Activated CD4-positive, alpha-beta memory T cell treated with anti-CD3 and anti-CD28 coated beads, Interleukin-2, amount 10 ng/mL, durations not matched to agents 7 days and 5 days (primary cell): ENCODE data around the gene C5AR1. TPM values are rescaled to one million over a fixed set of nuclear protein-coding genes. Genes with fewer than 3 reads are reported as not detected.
A peak's percentile ranks its signal among the peaks of the same experiment; 100 is the strongest.
"Not testable (repeated sequence)": the region's sequence is repeated elsewhere in the genome, so short reads cannot be mapped to it uniquely, and the experiment has no call there.

Source experiments
- CTCF ChIA-PET: fragments of 350-600 bp; sonication (Branson Sonifier 250); formaldehyde crosslinking; loops from one replicate; lab custom pipeline; 2021; ENCODE audit warnings: antibody characterized with exemption, inconsistent platforms; lab: Charles Lee
- POLR2A ChIA-PET: fragments of 350-600 bp; sonication (Branson Sonifier 250); formaldehyde crosslinking; loops from one replicate; lab custom pipeline; 2021; ENCODE audit warnings: antibody characterized with exemption; lab: Charles Lee
- DNase-seq: peaks from one replicate; pipeline ENCODE4 v3.0.0-alpha.2; 2020
- H3K27ac Mint-ChIP-seq: one replicate; pipeline ENCODE4 v1.8.0; 2021; ENCODE audit warnings: mild to moderate bottlenecking, mixed read lengths
- H3K27me3 Mint-ChIP-seq: one replicate; pipeline ENCODE4 v1.8.0; 2021; ENCODE audit warnings: mixed read lengths
- H3K36me3 Mint-ChIP-seq: one replicate; pipeline ENCODE4 v1.8.0; 2021; ENCODE audit warnings: low read depth, mixed read lengths
- H3K4me1 Mint-ChIP-seq: one replicate; pipeline ENCODE4 v1.8.0; 2021; ENCODE audit warnings: mixed read lengths
- H3K4me3 Mint-ChIP-seq: one replicate; pipeline ENCODE4 v1.8.0; 2021; ENCODE audit warnings: mild to moderate bottlenecking, mixed read lengths
- H3K9me3 Mint-ChIP-seq: one replicate; pipeline ENCODE4 v1.8.0; 2021; ENCODE audit warnings: mixed read lengths
- total RNA-seq, 2 experiments: library from RNA; stranded (reverse); gene quantifications; one replicate each; pipeline ENCODE4 v1.2.3, GENCODE V29; 2021

C5AR1 gene
- total RNA-seq, 2 experiments from 2014 or later: not detected

- POLR2A ChIA-PET: no interaction called here
- no peak for DNase-seq
- H3K4me3 Mint-ChIP-seq: no peak overlapping the region
- peaks cover 3% of the 10 kb centered on the region for H3K27me3 Mint-ChIP-seq
- H3K36me3 Mint-ChIP-seq: peaks cover 5% of the 10 kb centered on the region
- CTCF ChIA-PET: interaction anchor here (0.9 kb wide), 1 partner anchor 55 kb away, joined by 3 read pairs; no protein-coding TSS in a partner anchor
- H3K27ac Mint-ChIP-seq: no peak overlapping the region
- peaks cover 6% of the 10 kb centered on the region for H3K4me1 Mint-ChIP-seq
- H3K9me3 Mint-ChIP-seq: no peaks in the 10 kb centered on the region
Measured at GRCh38 chr19:47341734-47342133, 32.1 kb downstream of the C5AR1 start.

GRCh38 chr19:47343194-47343802, 33.6 kb downstream of the C5AR1 start:
- no peak overlapping the region for H3K4me3 Mint-ChIP-seq
- POLR2A ChIA-PET: interaction anchor here (0.5 kb wide), 1 partner anchor 15 kb away, joined by 3 read pairs; no protein-coding TSS in a partner anchor
- H3K27me3 Mint-ChIP-seq: peaks cover 3% of the 10 kb centered on the region
- CTCF ChIA-PET: no interaction called here
- H3K36me3 Mint-ChIP-seq: peaks cover 5% of the 10 kb centered on the region
- no peak for DNase-seq
- H3K9me3 Mint-ChIP-seq: no peaks in the 10 kb centered on the region
- peaks cover under 1% of the 10 kb centered on the region for H3K4me1 Mint-ChIP-seq
- no peak overlapping the region for H3K27ac Mint-ChIP-seq

DNA sequence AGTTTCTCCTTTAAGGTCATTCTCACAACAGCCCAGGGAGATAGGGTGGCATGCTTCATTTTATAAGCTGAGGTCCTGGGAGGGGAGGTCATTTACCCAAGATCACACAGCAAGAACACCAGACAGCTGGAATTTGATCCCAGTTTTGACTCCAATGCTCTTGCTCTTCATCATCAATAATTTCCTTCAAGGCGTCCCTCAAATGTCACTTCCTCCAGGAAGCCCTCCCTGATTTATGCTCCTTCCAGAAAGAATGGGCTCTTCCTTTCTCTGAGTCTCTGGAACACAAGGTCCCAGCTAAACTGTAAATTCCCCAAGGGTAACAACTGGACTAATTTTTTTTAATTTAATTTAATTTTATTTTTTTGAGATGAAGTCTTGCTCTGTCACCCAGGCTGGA, 34.8 kb downstream of the C5AR1 start:
- DNase-seq: no peak
- H3K9me3 Mint-ChIP-seq: no peaks in the 10 kb centered on the region
- no peak overlapping the region for H3K4me3 Mint-ChIP-seq
- H3K27me3 Mint-ChIP-seq: peaks cover 3% of the 10 kb centered on the region
- POLR2A ChIA-PET: no interaction called here
- CTCF ChIA-PET: interaction anchor here (1.7 kb wide), 1 partner anchor 10 kb away, joined by 5 read pairs; no protein-coding TSS in a partner anchor
- peaks cover 10% of the 10 kb centered on the region for H3K36me3 Mint-ChIP-seq
- peaks cover 10% of the 10 kb centered on the region for H3K4me1 Mint-ChIP-seq
- no peak overlapping the region for H3K27ac Mint-ChIP-seq

GRCh38 chr19:47346024-47346423, 36.4 kb downstream of the C5AR1 start:
- POLR2A ChIA-PET, H3K27me3 Mint-ChIP-seq, H3K4me3 Mint-ChIP-seq, H3K9me3 Mint-ChIP-seq, H3K27ac Mint-ChIP-seq, DNase-seq: not testable (repeated sequence)
- CTCF ChIA-PET: interaction anchor here (0.6 to 1.0 kb wide), 2 partner anchors 10 to 28 kb away, joined by 3 to 4 read pairs; no protein-coding TSS in a partner anchor
- peaks cover 13% of the 10 kb centered on the region for H3K36me3 Mint-ChIP-seq
- H3K4me1 Mint-ChIP-seq: peaks cover 22% of the 10 kb centered on the region

DNA sequence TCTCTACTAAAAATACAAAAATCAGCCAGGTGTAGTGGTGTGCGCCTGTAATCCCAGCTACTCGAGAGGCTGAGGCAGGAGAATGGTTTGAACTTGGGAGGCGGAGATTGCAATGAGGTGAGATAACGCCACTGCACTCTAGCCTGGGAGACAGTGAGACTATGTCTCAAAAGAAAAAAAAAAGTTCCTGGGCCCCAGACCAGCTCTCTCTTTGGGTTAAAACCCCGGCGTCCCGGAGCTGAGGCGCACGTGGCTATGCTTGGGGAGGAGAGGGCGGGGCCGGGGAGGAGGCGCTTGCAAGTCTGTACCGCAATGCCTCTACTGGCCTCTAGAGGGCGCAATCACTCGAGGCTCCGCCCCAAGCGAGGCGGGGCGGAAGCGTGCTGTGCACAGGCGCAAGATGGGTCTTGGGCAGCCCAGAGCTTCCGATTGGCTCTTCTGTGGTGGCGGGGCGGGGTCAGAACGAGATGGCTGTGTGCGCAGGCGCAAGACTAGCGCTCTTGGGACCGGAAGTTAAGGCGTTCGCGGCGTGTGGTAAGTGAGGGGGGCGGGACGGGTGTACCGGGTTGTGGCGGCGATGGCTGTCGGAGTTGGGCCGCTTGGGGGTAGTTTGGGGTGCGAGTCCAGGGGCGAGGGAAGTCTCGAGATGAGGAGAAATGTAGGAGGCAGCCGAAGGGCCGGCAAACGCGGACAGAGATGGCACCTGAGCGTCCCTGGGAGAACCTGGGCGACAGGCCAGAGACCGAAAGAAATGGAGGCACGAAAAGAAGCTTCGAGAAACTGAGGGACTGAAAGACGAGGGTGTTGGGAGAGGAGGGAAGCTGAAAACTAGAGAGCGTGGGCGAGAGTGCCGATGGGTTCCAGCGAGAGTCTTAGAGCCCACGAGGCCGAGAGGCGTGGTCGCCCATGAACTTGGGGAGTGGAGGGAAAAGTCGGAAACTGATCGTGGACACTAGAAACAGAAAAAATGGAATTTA, 39.4 kb downstream of the C5AR1 start, which contains the start of gene DHX34:
TSS of gene DHX34 (plus strand) at position 497 of the 977 bp plus-strand sequence. CDS start 3,716 bp downstream, outside the sequence.
- H3K9me3 Mint-ChIP-seq: no peaks in the 10 kb centered on the region
- peak within 1 kb of the TSS; percentile 77 for H3K27ac Mint-ChIP-seq
- no peaks in the 10 kb centered on the region for H3K27me3 Mint-ChIP-seq
- CTCF ChIA-PET: interaction anchor here (0.5 to 3.7 kb wide), 50 partner anchors 8 to 581 kb away, joined by 3 to 75 read pairs (median 4); partner anchors contain the start of genes C5AR1, C5AR2, INAFM1 and KPTN
- POLR2A ChIA-PET: interaction anchor here (0.5 to 2.8 kb wide), 9 partner anchors 10 to 252 kb away, joined by 3 to 52 read pairs (median 4); partner anchors contain the start of genes INAFM1 and ZC3H4
- peak; percentile 99 for DNase-seq
- H3K4me1 Mint-ChIP-seq: peaks cover 31% of the 10 kb centered on the region
- peak within 1 kb of the TSS; percentile 98 for H3K4me3 Mint-ChIP-seq
- peaks cover 32% of the 10 kb centered on the region for H3K36me3 Mint-ChIP-seq

DNA sequence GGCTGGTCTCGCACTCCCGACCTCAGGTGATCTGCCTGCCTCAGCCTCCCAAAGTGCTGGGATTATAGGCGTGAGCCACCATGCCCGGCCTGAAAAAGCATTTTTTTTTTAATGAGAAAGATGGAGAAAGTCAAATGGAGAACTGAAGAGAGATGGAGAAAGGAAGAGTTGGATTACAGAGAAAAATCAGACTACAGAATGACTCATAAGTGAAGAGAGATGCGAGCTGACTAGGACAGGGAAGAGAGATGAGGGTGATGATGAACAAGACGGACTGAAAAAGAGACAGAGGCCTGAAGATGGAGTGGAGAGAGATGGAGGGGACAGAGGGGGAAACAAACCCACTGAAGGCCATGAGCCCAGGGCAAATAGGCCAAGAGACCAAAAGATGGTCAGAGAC, 41.0 kb downstream of the C5AR1 start:
- Mint-ChIP-seq H3K36me3 (peaks cover 44% of the 10 kb centered on the region), H3K27me3 (no peaks in the 10 kb centered on the region), H3K9me3 (no peaks in the 10 kb centered on the region), H3K4me1 (peaks cover 31% of the 10 kb centered on the region), H3K4me3 (peak overlapping the region; percentile 47), H3K27ac (peak overlapping the region; percentile 21)
- ChIA-PET CTCF (interaction anchor here (0.8 to 3.7 kb wide), 10 partner anchors 8 to 77 kb away, joined by 3 to 75 read pairs (median 8); partner anchors contain the start of gene C5AR2), POLR2A (interaction anchor here (0.8 to 2.8 kb wide), 4 partner anchors 14 to 78 kb away, joined by 3 to 52 read pairs (median 4); no protein-coding TSS in a partner anchor)
- DNase-seq: no peak

- peak overlapping the region; percentile 7 for H3K4me3 Mint-ChIP-seq
- no peak for DNase-seq
- CTCF ChIA-PET: interaction anchor here (0.8 to 1.4 kb wide), 3 partner anchors 16 to 67 kb away, joined by 4 read pairs; no protein-coding TSS in a partner anchor
- H3K9me3 Mint-ChIP-seq: no peaks in the 10 kb centered on the region
- H3K27ac Mint-ChIP-seq: no peak overlapping the region
- H3K27me3 Mint-ChIP-seq: no peaks in the 10 kb centered on the region
- H3K4me1 Mint-ChIP-seq: peaks cover 31% of the 10 kb centered on the region
- POLR2A ChIA-PET: interaction anchor here (0.8 to 1.2 kb wide), 2 partner anchors 14 to 16 kb away, joined by 3 to 4 read pairs; no protein-coding TSS in a partner anchor
- peaks cover 52% of the 10 kb centered on the region for H3K36me3 Mint-ChIP-seq
Measured at GRCh38 chr19:47351548-47351947, 41.9 kb downstream of the C5AR1 start.

- ChIA-PET CTCF (interaction anchor here (1.0 to 1.4 kb wide), 2 partner anchors 17 to 67 kb away, joined by 4 read pairs; no protein-coding TSS in a partner anchor), POLR2A (interaction anchor here (1.2 kb wide), 1 partner anchor 15 kb away, joined by 3 read pairs; no protein-coding TSS in a partner anchor)
Measured at GRCh38 chr19:47352095-47352494, 42.4 kb downstream of the C5AR1 start.

DNA sequence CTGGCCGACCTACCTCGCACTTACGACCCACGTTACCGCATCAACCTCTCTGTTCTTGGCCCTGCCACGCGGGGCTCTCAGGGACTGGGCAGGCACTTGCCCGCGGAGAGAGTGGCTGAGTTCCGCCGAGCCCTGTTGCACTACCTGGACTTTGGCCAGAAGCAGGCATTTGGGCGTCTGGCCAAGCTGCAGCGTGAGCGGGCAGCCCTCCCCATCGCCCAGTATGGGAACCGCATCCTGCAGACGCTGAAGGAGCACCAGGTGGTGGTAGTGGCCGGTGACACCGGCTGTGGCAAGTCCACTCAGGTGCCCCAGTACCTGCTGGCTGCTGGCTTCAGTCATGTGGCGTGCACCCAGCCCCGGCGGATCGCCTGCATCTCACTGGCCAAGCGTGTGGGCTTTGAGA, 43.6 kb downstream of the C5AR1 start:
- no peak overlapping the region for H3K4me3 Mint-ChIP-seq
- ChIA-PET CTCF (no interaction called here), POLR2A (no interaction called here)
- peaks cover 30% of the 10 kb centered on the region for H3K4me1 Mint-ChIP-seq
- no peaks in the 10 kb centered on the region for H3K9me3 Mint-ChIP-seq
- no peak overlapping the region for H3K27ac Mint-ChIP-seq
- H3K36me3 Mint-ChIP-seq: peaks cover 67% of the 10 kb centered on the region
- no peaks in the 10 kb centered on the region for H3K27me3 Mint-ChIP-seq
- no peak for DNase-seq

More at GRCh38 chr19:47352095-47352494, 42.4 kb downstream of the C5AR1 start:
- Mint-ChIP-seq H3K4me1 (peaks cover 31% of the 10 kb centered on the region), H3K36me3 (peaks cover 55% of the 10 kb centered on the region), H3K27ac (no peak overlapping the region), H3K4me3 (no peak overlapping the region), H3K27me3 (no peaks in the 10 kb centered on the region), H3K9me3 (no peaks in the 10 kb centered on the region)
- no peak for DNase-seq

DNA sequence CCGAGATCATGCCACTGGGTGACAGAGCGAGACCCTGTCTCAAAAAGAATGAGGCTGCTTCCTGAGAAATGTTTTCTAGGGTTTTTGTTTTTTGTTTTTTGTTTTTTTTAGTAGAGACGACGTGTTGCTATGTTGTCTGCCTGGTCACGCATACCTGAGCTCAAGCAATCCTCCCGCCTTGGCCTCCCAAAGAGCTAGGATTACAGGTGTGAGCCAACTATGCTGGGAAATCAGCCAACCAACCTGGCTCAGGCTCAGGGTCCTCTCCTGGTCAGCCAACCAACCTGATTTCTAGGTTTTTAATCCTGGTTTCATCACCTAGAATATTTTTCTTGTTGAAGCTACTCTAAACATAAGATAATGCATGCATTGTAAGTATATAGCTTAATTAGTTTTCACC, 47.2 kb downstream of the C5AR1 start:
- no peaks in the 10 kb centered on the region for H3K27me3 Mint-ChIP-seq
- no peak overlapping the region for H3K4me3 Mint-ChIP-seq
- peaks cover 63% of the 10 kb centered on the region for H3K36me3 Mint-ChIP-seq
- no peaks in the 10 kb centered on the region for H3K9me3 Mint-ChIP-seq
- H3K4me1 Mint-ChIP-seq: peaks cover 2% of the 10 kb centered on the region
- POLR2A ChIA-PET: no interaction called here
- no peak for DNase-seq
- H3K27ac Mint-ChIP-seq: no peak overlapping the region
- CTCF ChIA-PET: interaction anchor here (0.6 to 2.1 kb wide), 4 partner anchors 8 to 76 kb away, joined by 3 to 7 read pairs (median 5); partner anchors contain the start of gene DHX34

GRCh38 chr19:47357788-47358680, 48.4 kb downstream of the C5AR1 start:
- Mint-ChIP-seq H3K4me3 (no peak overlapping the region), H3K27ac (no peak overlapping the region), H3K4me1 (no peaks in the 10 kb centered on the region), H3K9me3 (no peaks in the 10 kb centered on the region), H3K27me3 (no peaks in the 10 kb centered on the region), H3K36me3 (peaks cover 55% of the 10 kb centered on the region)
- no peak for DNase-seq
- ChIA-PET POLR2A (interaction anchor here (0.7 kb wide), 1 partner anchor 15 kb away, joined by 3 read pairs; no protein-coding TSS in a partner anchor), CTCF (interaction anchor here (1.1 to 2.1 kb wide), 3 partner anchors 8 to 50 kb away, joined by 3 to 7 read pairs (median 4); no protein-coding TSS in a partner anchor)
